ENCODE results near the gene TFF3. TPM values are rescaled to one million over a fixed set of nuclear protein-coding genes. Genes with fewer than 3 reads are reported as not detected.

Gene TFF3
- polyA plus RNA-seq, 1 experiment = not detected

- H3K4me3 ChIP-seq (ENCODE audit: low read depth, low read length) = no peak overlapping the region
- ChIA-PET CTCF (no interaction called here), POLR2A (no interaction called here)
- H3K27me3 ChIP-seq (ENCODE audit: control insufficient read depth, insufficient read depth, low read length) = peaks cover 6% of the 10 kb centered on the region
- no peak for TF ChIP-seq CTCF (IDR thresholded peaks at IDR 0.05; ENCODE audit: low read depth, low read length)
- no peaks in the 10 kb centered on the region for H3K9me3 ChIP-seq (ENCODE audit: control insufficient read depth, insufficient read depth, low read length)
- H3K27ac ChIP-seq (ENCODE audit: low read depth, low read length) = no peak overlapping the region
- no peak for DNase-seq (ENCODE audit: low read depth, low spot score)
These were observed 20.8 kb upstream of the TFF3 start for GRCh38 chr21:42336054-42336453.

- TF ChIP-seq CTCF (IDR thresholded peaks at IDR 0.05; ENCODE audit: low read depth, low read length) = no peak
- CTCF ChIA-PET = no interaction called here
- Histone ChIP-seq H3K27ac (ENCODE audit: low read depth, low read length) (no peak overlapping the region), H3K9me3 (ENCODE audit: control insufficient read depth, insufficient read depth, low read length) (no peaks in the 10 kb centered on the region), H3K4me3 (ENCODE audit: low read depth, low read length) (no peak overlapping the region), H3K27me3 (ENCODE audit: control insufficient read depth, insufficient read depth, low read length) (peaks cover 10% of the 10 kb centered on the region)
- no peak for DNase-seq (ENCODE audit: low read depth, low spot score)
- POLR2A ChIA-PET = no interaction called here
These were observed 17.5 kb upstream of the TFF3 start for GRCh38 chr21:42332557-42333317.

- Histone ChIP-seq H3K27ac (ENCODE audit: low read depth, low read length) (no peak overlapping the region), H3K4me3 (ENCODE audit: low read depth, low read length) (no peak overlapping the region), H3K27me3 (ENCODE audit: control insufficient read depth, insufficient read depth, low read length) (peaks cover 10% of the 10 kb centered on the region), H3K9me3 (ENCODE audit: control insufficient read depth, insufficient read depth, low read length) (no peaks in the 10 kb centered on the region)
- TF ChIP-seq CTCF (IDR thresholded peaks at IDR 0.05; ENCODE audit: low read depth, low read length) = no peak
- ChIA-PET POLR2A (no interaction called here), CTCF (no interaction called here)
- DNase-seq (ENCODE audit: low read depth, low spot score) = no peak
These were observed 16.5 kb upstream of the TFF3 start for GRCh38 chr21:42331660-42332059.

- peaks cover 4% of the 10 kb centered on the region for H3K27me3 ChIP-seq (ENCODE audit: control insufficient read depth, insufficient read depth, low read length)
- ChIA-PET POLR2A (no interaction called here), CTCF (interaction anchor here (0.5 kb wide), 1 partner anchor 21 kb away, joined by 3 read pairs; no protein-coding TSS in a partner anchor)
- H3K9me3 ChIP-seq (ENCODE audit: control insufficient read depth, insufficient read depth, low read length) = no peaks in the 10 kb centered on the region
- no peak overlapping the region for H3K4me3 ChIP-seq (ENCODE audit: low read depth, low read length)
- H3K27ac ChIP-seq (ENCODE audit: low read depth, low read length) = no peak overlapping the region
- no peak for DNase-seq (ENCODE audit: low read depth, low spot score)
- TF ChIP-seq CTCF (IDR thresholded peaks at IDR 0.05; ENCODE audit: low read depth, low read length) = no peak
These were observed 15.5 kb upstream of the TFF3 start for GRCh38 chr21:42330380-42331371.

Data from AG04450 (cell line).